Mesenchymal stem cell (in vitro differentiated cells and primary cell): ENCODE results near the gene NAA11.

Source experiments
- DNase-seq: peaks from one replicate; pipeline ENCODE4 v3.0.0-alpha.2; 2013
- H2AFZ ChIP-seq: one replicate; pipeline ENCODE4 v1.6.1; 2013; ENCODE audit warnings: low read depth, mild to moderate bottlenecking, control low read depth, inconsistent platforms, low read length, moderate library complexity
- H2AK5ac ChIP-seq: 2 replicates; pipeline ENCODE4 v1.6.1; 2013; ENCODE audit warnings: low read length, moderate library complexity, mild to moderate bottlenecking, inconsistent platforms; ENCODE audit not compliant: severe bottlenecking
- H2BK120ac ChIP-seq: one replicate; pipeline ENCODE4 v1.6.1; 2013; ENCODE audit warnings: low read depth, mild to moderate bottlenecking, inconsistent platforms, low read length, moderate library complexity
- H2BK12ac ChIP-seq, 2 experiments: one replicate each; pipeline ENCODE4 v1.6.1; 2013; ENCODE audit warnings: inconsistent platforms in 2 of 2, low read length in 2 of 2, mild to moderate bottlenecking in 2 of 2, moderate library complexity in 2 of 2, control low read depth in 1 of 2
- H2BK15ac ChIP-seq: one replicate; pipeline ENCODE4 v1.6.1; 2013; ENCODE audit warnings: mild to moderate bottlenecking, low read depth, inconsistent platforms; ENCODE audit not compliant: poor library complexity, severe bottlenecking
- H2BK5ac ChIP-seq: 2 replicates; pipeline ENCODE4 v1.6.1; 2013; ENCODE audit warnings: low read depth, mild to moderate bottlenecking, low read length, control low read depth, inconsistent platforms; ENCODE audit not compliant: poor library complexity, severe bottlenecking
- H3K14ac ChIP-seq, 2 experiments: one replicate each; pipeline ENCODE4 v1.6.1; 2013; ENCODE audit warnings: inconsistent platforms in 2 of 2, low read length in 2 of 2, control low read depth in 1 of 2, mild to moderate bottlenecking in 1 of 2, moderate library complexity in 1 of 2
- H3K18ac ChIP-seq, 2 experiments: one replicate each; pipeline ENCODE4 v1.6.1; 2013; ENCODE audit warnings: inconsistent platforms in 2 of 2, low read length in 2 of 2, control low read depth in 1 of 2, low read depth in 1 of 2, mild to moderate bottlenecking in 1 of 2
- H3K23ac ChIP-seq, 2 experiments: one replicate each; pipeline ENCODE4 v1.6.1; 2013; ENCODE audit warnings: inconsistent platforms in 2 of 2, low read length in 2 of 2, mild to moderate bottlenecking in 2 of 2, moderate library complexity in 2 of 2, control low read depth in 1 of 2
- H3K27ac ChIP-seq: 2 replicates; pipeline ENCODE4 v1.5.1; 2013; ENCODE audit warnings: mild to moderate bottlenecking, moderate library complexity, low read length, control low read depth, inconsistent platforms; ENCODE audit not compliant: poor library complexity, severe bottlenecking
- H3K27me3 ChIP-seq, 2 experiments: 2 replicates each; pipeline versions ENCODE4 v1.6.1 to v1.7.0; 2013; ENCODE audit warnings: low read length in 2 of 2, mild to moderate bottlenecking in 2 of 2, moderate library complexity in 2 of 2, control low read depth in 1 of 2, inconsistent platforms in 1 of 2; ENCODE audit not compliant: control insufficient read depth in 1 of 2, insufficient read depth in 1 of 2
- H3K36me3 ChIP-seq, 2 experiments: 2 replicates each; pipeline versions ENCODE4 v1.6.1 to v1.7.0; 2013; ENCODE audit warnings: low read length in 2 of 2, control low read depth in 1 of 2, inconsistent platforms in 1 of 2, low read depth in 1 of 2, mild to moderate bottlenecking in 1 of 2; ENCODE audit not compliant: insufficient read depth in 2 of 2, control insufficient read depth in 1 of 2
- H3K4ac ChIP-seq, 2 experiments: one replicate each; pipeline ENCODE4 v1.6.1; 2013; ENCODE audit warnings: inconsistent platforms in 2 of 2, low read length in 2 of 2, mild to moderate bottlenecking in 2 of 2, moderate library complexity in 2 of 2, control low read depth in 1 of 2, low read depth in 1 of 2
- H3K4me1 ChIP-seq: 2 replicates; pipeline ENCODE4 v1.6.1; 2013; ENCODE audit warnings: low read depth, low read length, control low read depth; ENCODE audit not compliant: control insufficient read depth, insufficient read depth
- H3K4me2 ChIP-seq: 2 replicates; pipeline ENCODE4 v1.6.1; 2013; ENCODE audit warnings: low read length, mild to moderate bottlenecking, inconsistent platforms; ENCODE audit not compliant: poor library complexity, severe bottlenecking
- H3K4me3 ChIP-seq, 2 experiments: 2 replicates each; pipeline versions ENCODE4 v1.5.1 to v1.7.0; 2013; ENCODE audit warnings: low read length in 2 of 2, mild to moderate bottlenecking in 2 of 2, control low read depth in 1 of 2, low read depth in 1 of 2; ENCODE audit not compliant: insufficient read depth in 1 of 2
- H3K79me1 ChIP-seq: replicated peaks from 2 replicates; pipeline ENCODE4 v1.6.1; 2013; ENCODE audit warnings: mild to moderate bottlenecking, control low read depth, low read length, inconsistent platforms; ENCODE audit not compliant: poor library complexity, severe bottlenecking
- H3K9ac ChIP-seq: 2 replicates; pipeline ENCODE4 v1.7.0; 2013; ENCODE audit warnings: mild to moderate bottlenecking, low read length, moderate library complexity
- H3K9me3 ChIP-seq: 2 replicates; pipeline ENCODE4 v1.7.0; 2013; ENCODE audit warnings: mild to moderate bottlenecking, low read length; ENCODE audit not compliant: control insufficient read depth
- H4K8ac ChIP-seq: one replicate; pipeline ENCODE4 v1.6.1; 2013; ENCODE audit warnings: inconsistent platforms, mild to moderate bottlenecking, low read length, moderate library complexity
- H4K91ac ChIP-seq: one replicate; pipeline ENCODE4 v1.6.1; 2013; ENCODE audit warnings: mild to moderate bottlenecking, low read length, inconsistent platforms
- WGBS: methylation state at CpG from one replicate; pipeline ENCODE4 v1.1.7; 2013; ENCODE audit warnings: mixed read lengths; 5-methylcytosine and 5-hydroxymethylcytosine counted together

Gene NAA11

GRCh38 chr4:79340568-79340967, 14.7 kb upstream of the NAA11 start:
- Histone ChIP-seq H3K27me3 (no peaks in the 10 kb centered on the region), H3K9me3 (peaks cover 44% of the 10 kb centered on the region), H3K18ac (no peak overlapping the region), H3K4ac (no peak overlapping the region), H3K23ac (no peak overlapping the region), H3K4me3 (no peak overlapping the region), H3K36me3 (no peaks in the 10 kb centered on the region), H3K14ac (no peak overlapping the region), H4K8ac (peak overlapping the region; percentile 4), H2AK5ac (no peak overlapping the region), H3K79me1 (no peaks in the 10 kb centered on the region), H2BK5ac (no peak overlapping the region), H2BK15ac (no peak overlapping the region), H2AFZ (no peak overlapping the region), H3K27ac (no peak overlapping the region), H3K4me1 (no peaks in the 10 kb centered on the region), H3K4me2 (no peak overlapping the region), H3K9ac (no peak overlapping the region), H2BK12ac (no peak overlapping the region), H2BK120ac (no peak overlapping the region), H4K91ac (no peak overlapping the region)
- DNase-seq: no peak
- 98% methylated on average over 2 of the region's 2 CpGs for WGBS

- H3K4ac ChIP-seq: no peak overlapping the region
These were observed 12.3 kb upstream of the NAA11 start for GRCh38 chr4:79338148-79338547.

GRCh38 chr4:79334783-79335182, 8.9 kb upstream of the NAA11 start:
- no peak overlapping the region for H3K9ac ChIP-seq
- H3K23ac ChIP-seq: no peak overlapping the region
- H3K79me1 ChIP-seq: no peaks in the 10 kb centered on the region
- H3K4me2 ChIP-seq: no peak overlapping the region
- H3K27ac ChIP-seq: no peak overlapping the region
- no peaks in the 10 kb centered on the region for H3K27me3 ChIP-seq
- H2AFZ ChIP-seq: no peak overlapping the region
- H4K91ac ChIP-seq: no peak overlapping the region
- no peak overlapping the region for H3K14ac ChIP-seq
- no peaks in the 10 kb centered on the region for H3K4me1 ChIP-seq
- H3K4me3 ChIP-seq: no peak overlapping the region
- DNase-seq: no peak
- H2BK15ac ChIP-seq: no peak overlapping the region
- H2BK12ac ChIP-seq: no peak overlapping the region
- no peaks in the 10 kb centered on the region for H3K36me3 ChIP-seq
- H2BK120ac ChIP-seq: no peak overlapping the region
- no peak overlapping the region for H2AK5ac ChIP-seq
- no peak overlapping the region for H4K8ac ChIP-seq
- H3K4ac ChIP-seq: no peak overlapping the region
- H3K9me3 ChIP-seq: peaks cover 4% of the 10 kb centered on the region
- no peak overlapping the region for H2BK5ac ChIP-seq
- no peak overlapping the region for H3K18ac ChIP-seq
- 91% methylated on average over 1 of the region's 1 CpG for WGBS

More at GRCh38 chr4:79338148-79338547, 12.3 kb upstream of the NAA11 start:
- no peak overlapping the region for H3K18ac ChIP-seq
- no peak overlapping the region for H3K14ac ChIP-seq
- H2AFZ ChIP-seq: no peak overlapping the region
- H3K27ac ChIP-seq: no peak overlapping the region
- H3K4me1 ChIP-seq: no peaks in the 10 kb centered on the region
- H4K91ac ChIP-seq: no peak overlapping the region
- no peak overlapping the region for H2AK5ac ChIP-seq
- H3K9me3 ChIP-seq: peaks cover 27% of the 10 kb centered on the region
- H3K9ac ChIP-seq: no peak overlapping the region
- H3K79me1 ChIP-seq: no peaks in the 10 kb centered on the region
- no peak for DNase-seq
- no peak overlapping the region for H2BK5ac ChIP-seq
- no peaks in the 10 kb centered on the region for H3K27me3 ChIP-seq
- H2BK15ac ChIP-seq: no peak overlapping the region
- no peak overlapping the region for H3K23ac ChIP-seq
- H3K4me2 ChIP-seq: no peak overlapping the region
- no peak overlapping the region for H4K8ac ChIP-seq
- no peaks in the 10 kb centered on the region for H3K36me3 ChIP-seq
- H3K4me3 ChIP-seq: no peak overlapping the region
- H2BK12ac ChIP-seq: no peak overlapping the region
- H2BK120ac ChIP-seq: no peak overlapping the region

- peaks cover 4% of the 10 kb centered on the region for H3K9me3 ChIP-seq
- no peaks in the 10 kb centered on the region for H3K4me1 ChIP-seq
- H2BK120ac ChIP-seq: no peak overlapping the region
- H3K23ac ChIP-seq: no peak overlapping the region
- H2AK5ac ChIP-seq: no peak overlapping the region
- no peak overlapping the region for H4K8ac ChIP-seq
- no peak overlapping the region for H2BK12ac ChIP-seq
- H2AFZ ChIP-seq: no peak overlapping the region
- H3K4me3 ChIP-seq: no peak overlapping the region
- DNase-seq: no peak
- H3K4ac ChIP-seq: no peak overlapping the region
- no peak overlapping the region for H3K27ac ChIP-seq
- no peak overlapping the region for H3K18ac ChIP-seq
- no peaks in the 10 kb centered on the region for H3K36me3 ChIP-seq
- H2BK15ac ChIP-seq: no peak overlapping the region
- no peak overlapping the region for H4K91ac ChIP-seq
- H3K27me3 ChIP-seq: no peaks in the 10 kb centered on the region
- WGBS: no CpG with 5 or more reads among the region's 4 CpGs
- H2BK5ac ChIP-seq: no peak overlapping the region
- H3K79me1 ChIP-seq: no peaks in the 10 kb centered on the region
- no peak overlapping the region for H3K9ac ChIP-seq
- H3K14ac ChIP-seq: no peak overlapping the region
- H3K4me2 ChIP-seq: no peak overlapping the region
These were observed 8.5 kb upstream of the NAA11 start for GRCh38 chr4:79334341-79334740.
